Stimulated activated CD4-positive, alpha-beta T cell treated with anti-CD3 and anti-CD28 coated beads, TNF-alpha, amount 100 ng/mL, for 4 hours (primary cell): Measurements from ENCODE around the gene DUSP18.
"Not testable (repeated sequence)": the region's sequence is repeated elsewhere in the genome, so short reads cannot be mapped to it uniquely, and the experiment has no call there.

Experiments
- DNase-seq, 3 experiments: peaks; one replicate each; pipeline ENCODE4 v3.0.0-alpha.2; 2020; ENCODE audit warnings: low read depth in 3 of 3

Gene DUSP18

GRCh38 chr22:30667494-30668385 lies at the start of gene DUSP18:
DUSP18 (minus strand) TSS chr22:30667875; CDS start chr22:30664003, 3,872 bp downstream.
- DNase-seq = peak; percentile 90 to 94 (median 92)

- DNase-seq = no peak
Measured at GRCh38 chr22:30714062-30714461, 46.4 kb upstream of the DUSP18 start.

- no peak for DNase-seq
Measured at GRCh38 chr22:30712094-30712493, 44.4 kb upstream of the DUSP18 start.

GRCh38 chr22:30709980-30710379 lies 42.3 kb upstream of the DUSP18 start:
- not testable (repeated sequence) for DNase-seq

GRCh38 chr22:30705710-30706651 lies 38.3 kb upstream of the DUSP18 start:
- DNase-seq = no peak

GRCh38 chr22:30704978-30705377 lies 37.3 kb upstream of the DUSP18 start:
- DNase-seq = no peak

GRCh38 chr22:30702856-30703255 lies 35.2 kb upstream of the DUSP18 start:
- no peak for DNase-seq

GRCh38 chr22:30701872-30702271 lies 34.2 kb upstream of the DUSP18 start:
- DNase-seq = no peak

GRCh38 chr22:30697975-30698374 lies 30.3 kb upstream of the DUSP18 start:
- DNase-seq = no peak

GRCh38 chr22:30695871-30696655 lies 28.4 kb upstream of the DUSP18 start:
- no peak for DNase-seq

- no peak for DNase-seq
Measured at GRCh38 chr22:30695351-30695851, 27.7 kb upstream of the DUSP18 start.

- peak in 1 of 3 experiments; percentile 20 for DNase-seq
Measured at GRCh38 chr22:30694640-30695350, 27.1 kb upstream of the DUSP18 start, which contains the start of gene OSBP2. OSBP2 (plus strand) TSS chr22:30694874; CDS start chr22:30694910, 36 bp downstream.

- DNase-seq = peak; percentile 31 to 42 (median 34)
Measured at GRCh38 chr22:30694171-30694639, 26.5 kb upstream of the DUSP18 start.

GRCh38 chr22:30691204-30691603 lies 23.5 kb upstream of the DUSP18 start:
- no peak for DNase-seq

GRCh38 chr22:30689622-30690021 lies 21.9 kb upstream of the DUSP18 start:
- no peak for DNase-seq

GRCh38 chr22:30687358-30687757 lies 19.7 kb upstream of the DUSP18 start:
- DNase-seq = no peak

GRCh38 chr22:30685178-30685577 lies 17.5 kb upstream of the DUSP18 start:
- no peak for DNase-seq

- no peak for DNase-seq
Measured at GRCh38 chr22:30681831-30682230, 14.2 kb upstream of the DUSP18 start.

GRCh38 chr22:30680991-30681770 lies 13.5 kb upstream of the DUSP18 start:
- DNase-seq = no peak
